WTC11 (cell line): Measurements from ENCODE around the gene SH3RF2.

Source experiments
- CTCF ChIP-seq: fragments of 200-600 bp; IDR thresholded peaks from 2 replicates; pipeline ENCODE4 v1.8.0; 2022; ENCODE audit warnings: antibody characterized with exemption
- SMAD4 ChIP-seq: sonication (generic); formaldehyde crosslinking; IDR thresholded peaks from 2 replicates; pipeline ENCODE4 v1.8.0; 2022; ENCODE audit warnings: mild to moderate bottlenecking, missing genetic modification reagents
- ZNF138 ChIP-seq: sonication (generic); formaldehyde crosslinking; conservative IDR thresholded peaks from 2 replicates; pipeline ENCODE4 v1.8.1; 2022; ENCODE audit warnings: mild to moderate bottlenecking, moderate library complexity, missing genetic modification reagents
- TF ChIP-seq, protein P1 (sequence below): sonication (generic); formaldehyde crosslinking; IDR thresholded peaks from 2 replicates; pipeline ENCODE4 v1.8.1; 2022; ENCODE audit warnings: low read depth, missing genetic modification reagents, borderline replicate concordance
- TF ChIP-seq, protein P2 (sequence below): sonication (generic); formaldehyde crosslinking; IDR thresholded peaks from 2 replicates; pipeline ENCODE4 v1.8.1; 2023; ENCODE audit warnings: mild to moderate bottlenecking, missing genetic modification reagents

DNA sequence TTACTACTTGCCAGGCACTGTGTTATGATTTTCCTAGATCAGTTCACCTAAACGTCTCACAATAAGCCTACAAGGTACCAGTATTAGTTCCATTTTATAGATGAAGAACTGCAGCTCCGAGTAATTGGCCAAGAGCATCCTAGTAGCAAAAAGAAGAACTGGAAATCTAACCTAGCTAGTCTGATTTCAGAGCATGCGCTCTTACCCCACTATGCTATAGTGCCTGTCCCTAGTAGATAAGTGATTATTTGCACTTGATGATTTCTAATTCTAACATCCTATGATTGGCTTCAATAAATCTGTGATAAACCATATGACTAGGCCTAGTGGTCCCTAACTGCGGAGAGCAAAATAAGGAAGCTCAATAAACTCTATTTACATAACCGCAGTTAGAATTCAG lies 176.1 kb downstream of the SH3RF2 start:
- TF ChIP-seq ZNF138 (CRISPR knock-in tag) (no peak), CTCF (no peak), SMAD4 (CRISPR knock-in tag) (no peak)
- TF ChIP-seq, protein P1, sequence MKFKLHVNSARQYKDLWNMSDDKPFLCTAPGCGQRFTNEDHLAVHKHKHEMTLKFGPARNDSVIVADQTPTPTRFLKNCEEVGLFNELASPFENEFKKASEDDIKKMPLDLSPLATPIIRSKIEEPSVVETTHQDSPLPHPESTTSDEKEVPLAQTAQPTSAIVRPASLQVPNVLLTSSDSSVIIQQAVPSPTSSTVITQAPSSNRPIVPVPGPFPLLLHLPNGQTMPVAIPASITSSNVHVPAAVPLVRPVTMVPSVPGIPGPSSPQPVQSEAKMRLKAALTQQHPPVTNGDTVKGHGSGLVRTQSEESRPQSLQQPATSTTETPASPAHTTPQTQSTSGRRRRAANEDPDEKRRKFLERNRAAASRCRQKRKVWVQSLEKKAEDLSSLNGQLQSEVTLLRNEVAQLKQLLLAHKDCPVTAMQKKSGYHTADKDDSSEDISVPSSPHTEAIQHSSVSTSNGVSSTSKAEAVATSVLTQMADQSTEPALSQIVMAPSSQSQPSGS (CRISPR knock-in tag): no peak
- TF ChIP-seq, protein P2, sequence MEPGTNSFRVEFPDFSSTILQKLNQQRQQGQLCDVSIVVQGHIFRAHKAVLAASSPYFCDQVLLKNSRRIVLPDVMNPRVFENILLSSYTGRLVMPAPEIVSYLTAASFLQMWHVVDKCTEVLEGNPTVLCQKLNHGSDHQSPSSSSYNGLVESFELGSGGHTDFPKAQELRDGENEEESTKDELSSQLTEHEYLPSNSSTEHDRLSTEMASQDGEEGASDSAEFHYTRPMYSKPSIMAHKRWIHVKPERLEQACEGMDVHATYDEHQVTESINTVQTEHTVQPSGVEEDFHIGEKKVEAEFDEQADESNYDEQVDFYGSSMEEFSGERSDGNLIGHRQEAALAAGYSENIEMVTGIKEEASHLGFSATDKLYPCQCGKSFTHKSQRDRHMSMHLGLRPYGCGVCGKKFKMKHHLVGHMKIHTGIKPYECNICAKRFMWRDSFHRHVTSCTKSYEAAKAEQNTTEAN (CRISPR knock-in tag): no peak
